ENCODE results near the gene PPME1.

PPME1 gene

DNA sequence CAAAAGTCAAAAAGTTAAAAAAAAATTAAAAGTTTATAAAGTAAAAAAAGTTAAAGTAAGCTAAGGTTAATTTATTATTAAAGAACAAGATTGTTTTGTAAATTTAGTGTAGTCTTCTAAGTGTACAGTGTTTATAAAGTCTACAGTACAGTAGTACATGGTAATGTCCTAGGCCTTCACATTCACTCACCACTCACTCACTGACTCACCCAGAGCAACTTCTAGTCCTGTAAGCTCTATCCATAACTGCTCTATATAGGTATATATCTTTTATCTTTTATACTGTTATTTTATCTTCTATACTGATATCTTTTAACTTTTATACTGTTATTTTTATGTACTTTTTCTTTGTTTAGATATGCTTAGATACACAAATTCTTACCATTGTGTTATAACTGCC lies 11.4 kb upstream of the PPME1 start:
- DNase-seq (ENCODE audit: low read depth), result no peak

GRCh38 chr11:74162681-74163467 lies 8.2 kb upstream of the PPME1 start:
- no peak for DNase-seq (ENCODE audit: low read depth)

GRCh38 chr11:74168838-74169237 lies 2.3 kb upstream of the PPME1 start:
- no peak for DNase-seq (ENCODE audit: low read depth)

DNA sequence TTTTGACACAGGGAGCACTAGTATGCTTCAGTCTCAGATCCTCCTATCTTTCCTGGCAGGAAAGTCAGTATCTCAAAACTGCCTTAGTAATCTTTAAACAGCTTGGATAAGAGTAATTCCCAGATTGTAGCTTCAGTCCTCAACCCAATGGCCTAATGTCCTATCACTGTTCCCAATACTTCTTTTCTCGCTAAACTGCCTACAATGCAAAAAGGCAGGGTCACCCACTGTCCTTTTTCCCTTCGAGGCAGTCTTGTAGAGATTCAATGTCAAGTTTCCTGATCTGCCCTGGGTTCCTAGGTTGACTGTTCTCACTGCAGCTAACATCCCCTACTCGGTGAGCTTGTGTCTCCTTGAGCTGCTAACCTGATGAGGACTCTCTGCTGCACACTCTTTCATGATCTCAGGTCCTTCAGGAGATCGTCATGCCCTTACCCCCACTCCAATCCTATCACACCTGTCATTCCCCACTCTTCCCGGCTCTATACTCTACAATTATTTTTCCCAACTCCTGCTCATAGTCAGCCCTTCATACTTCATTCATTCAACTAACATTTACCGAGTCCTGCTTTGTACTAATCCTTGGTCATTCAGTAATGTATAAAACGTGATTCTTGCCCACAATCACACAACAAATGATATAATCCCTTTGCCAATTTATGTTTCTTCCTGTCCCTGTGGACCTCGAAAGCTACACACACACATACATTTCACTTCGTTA lies 1.2 kb upstream of the PPME1 start:
- no peak for DNase-seq (ENCODE audit: low read depth)

GRCh38 chr11:74171630-74171968 lies 510 bp downstream of the PPME1 start:
- no peak for DNase-seq (ENCODE audit: low read depth)

DNA sequence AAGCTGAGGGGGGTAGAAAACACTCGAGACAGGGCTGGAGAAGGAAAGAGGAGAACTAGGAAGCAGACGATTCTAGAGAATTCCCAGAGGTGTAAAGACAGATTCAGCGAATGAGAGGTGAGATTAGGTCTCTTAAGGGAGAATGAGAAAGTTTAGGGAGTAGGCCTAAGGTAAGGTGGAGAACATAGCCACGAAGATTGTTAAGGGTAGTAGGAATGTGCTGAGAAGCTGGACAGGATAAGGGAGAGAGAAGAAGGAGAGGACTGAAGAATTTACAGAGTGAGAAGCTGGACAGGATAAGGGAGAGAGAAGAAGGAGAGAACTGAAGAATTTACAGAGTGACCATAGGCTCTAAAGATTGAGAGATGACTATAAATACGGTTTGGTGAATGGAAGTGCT lies 908 bp downstream of the PPME1 start:
- DNase-seq (ENCODE audit: low read depth), result no peak

DNA sequence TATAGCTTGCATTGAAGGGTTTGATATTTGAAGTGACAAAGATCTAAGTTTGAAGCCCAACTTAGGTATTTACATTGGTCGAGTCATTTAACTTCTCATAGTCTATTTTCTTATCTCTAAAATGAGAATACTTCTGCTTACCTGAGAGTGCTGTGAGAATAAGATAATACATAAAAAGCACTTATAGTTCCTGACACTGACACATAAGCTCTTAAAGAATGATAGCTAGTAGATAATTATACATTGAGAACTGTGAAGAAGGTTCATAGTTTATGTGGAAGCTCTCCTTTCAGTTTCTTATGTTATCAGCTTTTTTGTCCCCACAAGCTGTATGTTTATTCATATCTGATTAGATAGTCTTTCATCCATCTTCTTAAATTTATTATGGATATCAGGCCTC lies 4.8 kb downstream of the PPME1 start:
- no peak for DNase-seq (ENCODE audit: low read depth)

DNA sequence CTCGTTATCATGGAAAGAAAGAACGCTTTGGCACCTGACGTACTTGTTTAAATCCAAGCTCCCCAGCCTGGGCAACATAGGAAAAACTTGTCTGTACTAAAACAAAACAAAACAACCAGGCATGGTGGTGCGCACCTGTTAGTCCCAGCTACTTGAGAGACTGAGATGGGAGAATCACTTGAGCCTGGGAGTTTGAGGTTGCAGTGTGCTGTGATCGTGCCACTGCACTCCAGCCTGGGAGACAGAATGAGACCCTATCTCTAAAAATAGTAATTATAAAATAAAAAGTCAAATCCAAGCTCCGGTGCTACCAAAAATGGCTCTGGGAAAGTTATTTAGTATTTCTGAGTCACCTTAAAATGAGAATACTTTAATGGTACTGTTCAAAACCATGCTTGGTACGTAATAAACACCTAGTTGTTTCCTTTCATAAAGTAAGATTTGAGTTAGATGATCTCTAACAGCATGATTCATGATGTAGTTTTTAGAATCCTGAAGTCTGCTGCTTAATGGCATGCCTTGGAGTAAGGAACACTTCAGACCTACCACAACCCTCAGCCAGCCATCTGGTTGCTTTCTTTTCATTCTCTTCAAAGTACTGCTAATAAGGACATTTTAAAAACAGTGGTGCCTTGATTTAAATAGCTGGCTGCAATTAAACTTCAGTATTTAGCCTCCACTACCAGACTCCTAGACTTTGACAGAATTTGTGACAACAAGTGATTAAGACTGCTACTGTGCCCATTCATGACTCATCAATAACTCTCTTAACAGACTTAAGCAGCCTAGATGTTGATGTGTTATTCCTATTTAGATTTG lies 8.4 kb downstream of the PPME1 start:
- peak; percentile 24 for DNase-seq (ENCODE audit: low read depth)

GRCh38 chr11:74182635-74183034 lies 11.5 kb downstream of the PPME1 start:
- DNase-seq (ENCODE audit: low read depth), result peak; percentile 49

- peak; percentile 35 for DNase-seq (ENCODE audit: low read depth)
These were observed 14.2 kb downstream of the PPME1 start for GRCh38 chr11:74185285-74185684.

DNA sequence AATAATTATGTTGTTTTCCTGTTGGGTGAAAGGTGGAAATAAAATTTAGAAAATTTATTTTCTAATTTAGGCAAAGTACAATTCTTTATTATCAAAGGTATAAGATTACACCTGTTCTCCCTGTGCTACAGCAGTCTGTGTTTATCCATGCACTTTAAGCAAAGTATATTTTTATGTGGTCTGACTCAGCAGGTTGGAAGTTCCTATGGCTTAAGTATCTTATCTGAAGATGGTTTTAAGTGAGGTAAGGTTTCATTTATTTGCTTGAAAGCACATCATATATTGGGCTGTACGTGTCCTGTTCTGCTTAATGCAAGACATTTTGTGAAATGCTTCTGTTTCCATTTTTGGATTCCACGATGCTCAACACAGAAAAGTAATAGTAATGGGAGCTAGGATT lies 14.6 kb downstream of the PPME1 start:
- DNase-seq (ENCODE audit: low read depth), result peak; percentile 81

GRCh38 chr11:74195828-74196227 lies 24.7 kb downstream of the PPME1 start:
- no peak for DNase-seq (ENCODE audit: low read depth)

- peak; percentile 9 for DNase-seq (ENCODE audit: low read depth)
These were observed 25.8 kb downstream of the PPME1 start for GRCh38 chr11:74196781-74197486.

DNA sequence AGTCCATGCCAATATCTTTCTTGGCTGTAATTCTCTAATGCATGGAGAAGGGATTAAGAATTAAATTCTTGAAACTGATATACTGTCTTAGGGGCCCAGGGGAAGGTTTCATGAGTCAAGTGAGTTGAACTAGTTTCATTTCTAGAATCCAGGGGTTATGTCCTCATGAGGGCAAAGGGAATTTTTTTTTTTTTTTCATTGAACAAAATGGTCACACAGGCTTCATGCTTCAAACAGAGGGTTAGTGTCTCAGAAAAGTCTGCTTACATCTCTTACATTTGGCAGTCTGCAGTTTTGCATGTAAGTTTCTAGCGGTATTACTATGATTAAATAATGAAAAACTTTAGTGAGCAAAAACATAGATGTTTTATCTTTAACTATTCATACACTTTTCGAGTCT lies 32.9 kb downstream of the PPME1 start:
- no peak for DNase-seq (ENCODE audit: low read depth)

GRCh38 chr11:74204701-74205100 lies 33.6 kb downstream of the PPME1 start:
- DNase-seq (ENCODE audit: low read depth), result no peak

DNA sequence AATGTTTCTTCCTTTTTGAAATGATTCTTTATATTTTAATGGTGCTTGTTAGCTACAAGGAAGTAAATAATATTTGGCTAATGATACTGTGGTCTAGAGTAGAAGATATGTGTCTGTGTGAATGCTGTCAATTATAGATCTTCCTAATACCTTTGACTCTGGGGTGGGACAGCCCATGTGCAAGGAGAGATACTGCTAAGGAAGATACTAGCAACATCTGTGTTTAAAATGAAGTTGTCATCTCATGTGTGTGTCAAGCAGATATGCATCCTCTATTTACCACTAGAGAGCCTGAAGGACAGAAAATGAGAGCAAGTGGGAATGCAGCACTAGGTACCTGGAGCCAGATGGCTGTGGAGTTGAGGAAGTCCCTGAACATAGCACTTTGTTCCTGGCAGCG lies 34.1 kb downstream of the PPME1 start:
- no peak for DNase-seq (ENCODE audit: low read depth)

GRCh38 chr11:74206746-74207145 lies 35.7 kb downstream of the PPME1 start:
- DNase-seq (ENCODE audit: low read depth), result no peak

GRCh38 chr11:74208507-74208906 lies 37.4 kb downstream of the PPME1 start:
- no peak for DNase-seq (ENCODE audit: low read depth)

DNA sequence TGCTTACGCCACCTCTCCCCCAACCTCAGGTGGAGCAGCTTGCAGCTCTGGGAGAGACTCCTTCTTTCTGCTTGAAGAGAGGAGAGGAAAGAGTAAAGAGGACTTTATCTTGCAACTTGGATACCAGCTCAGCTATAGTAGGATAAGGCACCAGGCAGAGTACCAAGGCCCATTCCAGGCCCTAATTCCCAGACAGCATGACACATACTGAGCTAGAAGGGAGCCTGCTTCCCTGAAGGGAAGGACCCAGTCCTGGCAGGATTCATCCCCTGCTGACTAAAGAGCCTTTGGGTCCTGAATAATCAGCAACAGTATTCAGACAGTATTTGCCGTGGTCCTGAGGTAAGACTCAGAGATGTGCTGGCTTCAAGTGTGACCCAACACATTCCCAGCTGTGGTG lies 41.4 kb downstream of the PPME1 start:
- DNase-seq (ENCODE audit: low read depth), result no peak

- DNase-seq (ENCODE audit: low read depth), result peak; percentile 80
These were observed 49.3 kb downstream of the PPME1 start for GRCh38 chr11:74220376-74220775.

DNA sequence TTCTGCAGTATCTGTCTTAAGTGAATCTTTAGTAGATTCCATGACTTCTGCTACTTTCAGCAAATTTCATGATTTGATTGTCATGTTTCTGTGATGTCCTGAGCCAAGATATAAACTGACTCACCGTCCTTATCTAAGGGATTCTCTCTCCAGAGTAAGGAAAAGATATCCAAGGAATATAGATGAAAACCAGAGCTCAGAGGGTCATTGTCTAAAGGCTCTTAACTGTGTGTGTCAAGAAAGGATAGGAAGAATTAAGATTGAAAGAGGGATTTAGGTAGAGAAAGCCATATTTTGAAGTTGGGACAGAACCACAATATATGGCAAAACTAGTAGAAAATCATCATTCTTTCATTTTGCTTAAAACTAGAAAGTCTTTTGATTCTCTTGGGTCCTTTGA lies 50.7 kb downstream of the PPME1 start:
- DNase-seq (ENCODE audit: low read depth), result peak; percentile 56

GRCh38 chr11:74225565-74225964 lies 54.5 kb downstream of the PPME1 start:
- DNase-seq (ENCODE audit: low read depth), result no peak

Data from amniotic epithelial cell (primary cell).